Esophagus squamous epithelium (tissue), 4 donors: ENCODE measurements around the gene GSG1L.

Source experiments
- POLR2A ChIP-seq, 4 donors: fragments of 450-650 bp; IDR thresholded peaks; one replicate each; pipeline ENCODE4 v1.6.1; 2017; ENCODE audit warnings: antibody characterized with exemption in 4 of 4, mild to moderate bottlenecking in 4 of 4, moderate library complexity in 3 of 4
- TF ChIP-seq, protein P1 (sequence below), 6 experiments: fragments of 450-650 bp in 4 of 6; fragments of 200-600 bp in 2 of 6; sonication (generic) in 2 of 6; IDR thresholded peaks; one replicate each; pipeline ENCODE4 v1.5.1; 2016 to 2019; ENCODE audit warnings: antibody characterized with exemption in 6 of 6, mild to moderate bottlenecking in 4 of 6, moderate library complexity in 4 of 6

GRCh38 chr16:27843800-27844199, 219.7 kb downstream of the GSG1L start:
- TF ChIP-seq, protein P1, sequence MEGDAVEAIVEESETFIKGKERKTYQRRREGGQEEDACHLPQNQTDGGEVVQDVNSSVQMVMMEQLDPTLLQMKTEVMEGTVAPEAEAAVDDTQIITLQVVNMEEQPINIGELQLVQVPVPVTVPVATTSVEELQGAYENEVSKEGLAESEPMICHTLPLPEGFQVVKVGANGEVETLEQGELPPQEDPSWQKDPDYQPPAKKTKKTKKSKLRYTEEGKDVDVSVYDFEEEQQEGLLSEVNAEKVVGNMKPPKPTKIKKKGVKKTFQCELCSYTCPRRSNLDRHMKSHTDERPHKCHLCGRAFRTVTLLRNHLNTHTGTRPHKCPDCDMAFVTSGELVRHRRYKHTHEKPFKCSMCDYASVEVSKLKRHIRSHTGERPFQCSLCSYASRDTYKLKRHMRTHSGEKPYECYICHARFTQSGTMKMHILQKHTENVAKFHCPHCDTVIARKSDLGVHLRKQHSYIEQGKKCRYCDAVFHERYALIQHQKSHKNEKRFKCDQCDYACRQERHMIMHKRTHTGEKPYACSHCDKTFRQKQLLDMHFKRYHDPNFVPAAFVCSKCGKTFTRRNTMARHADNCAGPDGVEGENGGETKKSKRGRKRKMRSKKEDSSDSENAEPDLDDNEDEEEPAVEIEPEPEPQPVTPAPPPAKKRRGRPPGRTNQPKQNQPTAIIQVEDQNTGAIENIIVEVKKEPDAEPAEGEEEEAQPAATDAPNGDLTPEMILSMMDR (IDR thresholded peaks at IDR 0.05): no peak
- no peak for TF ChIP-seq POLR2A (IDR thresholded peaks at IDR 0.05)
